ENCODE data around the gene IRX5. TPM values are rescaled to one million over a fixed set of nuclear protein-coding genes. Genes with fewer than 3 reads are reported as not detected.

The IRX5 gene
- total and polyA plus RNA-seq, 2 of the 8 experiments (the other 6 are each of a cell fraction or from before 2014, with no cell fraction given) = 0.48 to 0.56 TPM

- no peak overlapping the region for H3K23ac ChIP-seq (ENCODE audit: insufficient read length)
- CTCF ChIA-PET (ENCODE audit: partially characterized antibody) = no interaction called here
- H2BK12ac ChIP-seq (ENCODE audit: low read depth, low read length) = no peak overlapping the region
- no peak overlapping the region for H4K91ac ChIP-seq (replicated peaks; ENCODE audit: insufficient read length, low read length)
- POLR2A ChIA-PET (ENCODE audit: partially characterized antibody) = no interaction called here
- no peak overlapping the region for H2BK20ac ChIP-seq (ENCODE audit: low read length)
- H3K18ac ChIP-seq (ENCODE audit: extremely low read depth, low read length) = no peak overlapping the region
- H2AK5ac ChIP-seq (ENCODE audit: low read depth, low read length) = no peak overlapping the region
- no peaks in the 10 kb centered on the region for H3K36me3 ChIP-seq (ENCODE audit: control insufficient read depth in 2 of 4, insufficient read depth in 4 of 4, low read length in 3 of 4)
- H3K4me1 ChIP-seq (replicated peaks in 1 of 4; ENCODE audit: control insufficient read depth in 3 of 4, insufficient read depth in 4 of 4, low read length in 3 of 4) = no peaks in the 10 kb centered on the region
- H4K20me1 ChIP-seq (replicated peaks in 1 of 2; ENCODE audit: control insufficient read depth in 1 of 2, insufficient read depth in 2 of 2, low read length in 2 of 2) = no peaks in the 10 kb centered on the region
- no peak for FAIRE-seq
- H3K4ac ChIP-seq (replicated peaks; ENCODE audit: insufficient read length, low read depth, low read length) = no peak overlapping the region
- H3K56ac ChIP-seq (replicated peaks; ENCODE audit: insufficient read length, low read depth, low read length) = no peak overlapping the region
- H3K4me3 ChIP-seq (ENCODE audit: extremely low read depth in 1 of 4, insufficient read depth in 2 of 4, low read depth in 3 of 4, low read length in 4 of 4) = no peak overlapping the region
- TF ChIP-seq GABPA (IDR thresholded peaks at IDR 0.05; ENCODE audit: borderline replicate concordance, insufficient read depth, low read length) (no peak), SP4 (IDR thresholded peaks at IDR 0.05; ENCODE audit: low read length) (no peak), TCF12 (IDR thresholded peaks at IDR 0.05; ENCODE audit: low read depth, low read length) (no peak), BRCA1 (IDR thresholded peaks at IDR 0.05; ENCODE audit: low read depth, low read length) (no peak), HDAC2 (IDR thresholded peaks at IDR 0.05; ENCODE audit: borderline replicate concordance in 1 of 2, low read depth in 2 of 2, low read length in 2 of 2) (no peak), PHF8 (conservative IDR thresholded peaks at IDR 0.05; ENCODE audit: low read depth, low read length) (no peak), CTBP2 (IDR thresholded peaks at IDR 0.05; ENCODE audit: borderline replicate concordance, insufficient read depth, insufficient read length, low read length) (no peak), JUN (IDR thresholded peaks at IDR 0.05; ENCODE audit: low read depth, low read length) (no peak), CHD1 (IDR thresholded peaks at IDR 0.05; ENCODE audit: low read depth, low read length) (no peak), RFX5 (IDR thresholded peaks at IDR 0.05; ENCODE audit: borderline replicate concordance, low read depth, low read length) (no peak), JUND (IDR thresholded peaks at IDR 0.05; ENCODE audit: low read length) (no peak), FOSL1 (IDR thresholded peaks at IDR 0.05; ENCODE audit: insufficient read depth, low read depth, low read length) (no peak), ASH2L (IDR thresholded peaks at IDR 0.05; ENCODE audit: low read length) (no peak)
- TF ChIP-seq, protein P1, sequence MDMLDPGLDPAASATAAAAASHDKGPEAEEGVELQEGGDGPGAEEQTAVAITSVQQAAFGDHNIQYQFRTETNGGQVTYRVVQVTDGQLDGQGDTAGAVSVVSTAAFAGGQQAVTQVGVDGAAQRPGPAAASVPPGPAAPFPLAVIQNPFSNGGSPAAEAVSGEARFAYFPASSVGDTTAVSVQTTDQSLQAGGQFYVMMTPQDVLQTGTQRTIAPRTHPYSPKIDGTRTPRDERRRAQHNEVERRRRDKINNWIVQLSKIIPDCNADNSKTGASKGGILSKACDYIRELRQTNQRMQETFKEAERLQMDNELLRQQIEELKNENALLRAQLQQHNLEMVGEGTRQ (IDR thresholded peaks at IDR 0.05; ENCODE audit: low read length) = no peak
- TF ChIP-seq, protein P2, sequence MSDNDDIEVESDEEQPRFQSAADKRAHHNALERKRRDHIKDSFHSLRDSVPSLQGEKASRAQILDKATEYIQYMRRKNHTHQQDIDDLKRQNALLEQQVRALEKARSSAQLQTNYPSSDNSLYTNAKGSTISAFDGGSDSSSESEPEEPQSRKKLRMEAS (IDR thresholded peaks at IDR 0.05) = no peak
- H2BK120ac ChIP-seq (replicated peaks; ENCODE audit: low read depth, low read length) = no peak overlapping the region
- H2BK5ac ChIP-seq (ENCODE audit: low read depth, low read length) = no peak overlapping the region
- H3K79me1 ChIP-seq (ENCODE audit: low read depth, low read length) = no peaks in the 10 kb centered on the region
- no peak overlapping the region for H3K9ac ChIP-seq (replicated peaks in 1 of 4; ENCODE audit: extremely low read depth in 1 of 4, low read depth in 3 of 4, low read length in 3 of 4)
- H4K8ac ChIP-seq (ENCODE audit: extremely low read depth, insufficient read depth, low read length) = no peak overlapping the region
- H2AFZ ChIP-seq (ENCODE audit: low read length) = no peak overlapping the region
- H3K23me2 ChIP-seq (ENCODE audit: low read depth, low read length) = peaks cover 4% of the 10 kb centered on the region; the same call in 1 of the 2 replicates
- H3K27me3 ChIP-seq (replicated peaks in 1 of 4; ENCODE audit: control insufficient read depth in 3 of 4, extremely low read depth in 1 of 4, insufficient read depth in 3 of 4, low read length in 3 of 4) = no peaks in the 10 kb centered on the region
- no peak for DNase-seq (ENCODE audit: low read depth in 1 of 2, low spot score in 2 of 2)
- no peak overlapping the region for H3K4me2 ChIP-seq (ENCODE audit: insufficient read depth in 1 of 2, low read depth in 2 of 2, low read length in 2 of 2)
- no peaks in the 10 kb centered on the region for H3K79me2 ChIP-seq (ENCODE audit: control insufficient read depth in 1 of 2, insufficient read depth in 2 of 2, low read length in 2 of 2)
- no peaks in the 10 kb centered on the region for H3K9me3 ChIP-seq (ENCODE audit: insufficient read depth in 2 of 2, low read depth in 1 of 2, low read length in 1 of 2)
- no peak overlapping the region for H4K5ac ChIP-seq (ENCODE audit: insufficient read length, low read depth, low read length)
- H3K27ac ChIP-seq (ENCODE audit: low read depth, low read length) = no peak overlapping the region
- H3K14ac ChIP-seq (ENCODE audit: insufficient read length) = no peak overlapping the region
- H2BK15ac ChIP-seq (ENCODE audit: low read length) = no peak overlapping the region
These were observed 37.3 kb downstream of the IRX5 start for GRCh38 chr16:54968011-54968410.

Measured in H1 (cell line).